HG03175 (cell line): ENCODE data around the gene GIPR.
"Not testable (repeated sequence)": the region's sequence is repeated elsewhere in the genome, so short reads cannot be mapped to it uniquely, and the experiment has no call there.

Experiments used
- ATAC-seq: cut with Tn5 transposase; IDR thresholded peaks from one replicate; pipeline ENCODE4 v1.9.1; 2021; ENCODE audit warnings: mild to moderate bottlenecking, moderate library complexity; ENCODE audit not compliant: unreplicated experiment

Gene GIPR

GRCh38 chr19:45667620-45668341, at the start of gene GIPR:
Gene GIPR (plus strand): TSS chr19:45668221. CDS start chr19:45669521, 1,300 bp downstream.
- no peak for ATAC-seq

- ATAC-seq = no peak
Measured at GRCh38 chr19:45621389-45621788, 46.6 kb upstream of the GIPR start.

- no peak for ATAC-seq
Measured at GRCh38 chr19:45621976-45622503, 46.0 kb upstream of the GIPR start.

GRCh38 chr19:45623984-45624383, 44.0 kb upstream of the GIPR start:
- ATAC-seq = no peak

- not testable (repeated sequence) for ATAC-seq
Measured at GRCh38 chr19:45628219-45628618, 39.8 kb upstream of the GIPR start.

- ATAC-seq = no peak
Measured at GRCh38 chr19:45629704-45630103, 38.3 kb upstream of the GIPR start.

GRCh38 chr19:45630463-45630862, 37.6 kb upstream of the GIPR start:
- no peak for ATAC-seq

GRCh38 chr19:45632468-45633196, 35.4 kb upstream of the GIPR start:
- ATAC-seq = no peak

- no peak for ATAC-seq
Measured at GRCh38 chr19:45636275-45636674, 31.7 kb upstream of the GIPR start.

GRCh38 chr19:45636902-45637301, 31.1 kb upstream of the GIPR start:
- no peak for ATAC-seq

GRCh38 chr19:45637890-45638667, 29.9 kb upstream of the GIPR start:
- no peak for ATAC-seq

GRCh38 chr19:45638930-45639729, 28.9 kb upstream of the GIPR start, which contains the start of gene EML2:
Gene EML2 (minus strand): TSS chr19:45639397. CDS start chr19:45639376, 21 bp downstream.
- ATAC-seq = no peak

GRCh38 chr19:45640849-45641273, 27.2 kb upstream of the GIPR start:
- no peak for ATAC-seq

- ATAC-seq = peak; percentile 54
Measured at GRCh38 chr19:45641274-45642105, 26.5 kb upstream of the GIPR start.

GRCh38 chr19:45643024-45643926, 24.7 kb upstream of the GIPR start:
- ATAC-seq = no peak

- no peak for ATAC-seq
Measured at GRCh38 chr19:45643927-45644771, 23.9 kb upstream of the GIPR start.

- ATAC-seq = no peak
Measured at GRCh38 chr19:45645068-45645630, 22.9 kb upstream of the GIPR start.
